Measurements from ENCODE around the gene IQGAP2.

DNA sequence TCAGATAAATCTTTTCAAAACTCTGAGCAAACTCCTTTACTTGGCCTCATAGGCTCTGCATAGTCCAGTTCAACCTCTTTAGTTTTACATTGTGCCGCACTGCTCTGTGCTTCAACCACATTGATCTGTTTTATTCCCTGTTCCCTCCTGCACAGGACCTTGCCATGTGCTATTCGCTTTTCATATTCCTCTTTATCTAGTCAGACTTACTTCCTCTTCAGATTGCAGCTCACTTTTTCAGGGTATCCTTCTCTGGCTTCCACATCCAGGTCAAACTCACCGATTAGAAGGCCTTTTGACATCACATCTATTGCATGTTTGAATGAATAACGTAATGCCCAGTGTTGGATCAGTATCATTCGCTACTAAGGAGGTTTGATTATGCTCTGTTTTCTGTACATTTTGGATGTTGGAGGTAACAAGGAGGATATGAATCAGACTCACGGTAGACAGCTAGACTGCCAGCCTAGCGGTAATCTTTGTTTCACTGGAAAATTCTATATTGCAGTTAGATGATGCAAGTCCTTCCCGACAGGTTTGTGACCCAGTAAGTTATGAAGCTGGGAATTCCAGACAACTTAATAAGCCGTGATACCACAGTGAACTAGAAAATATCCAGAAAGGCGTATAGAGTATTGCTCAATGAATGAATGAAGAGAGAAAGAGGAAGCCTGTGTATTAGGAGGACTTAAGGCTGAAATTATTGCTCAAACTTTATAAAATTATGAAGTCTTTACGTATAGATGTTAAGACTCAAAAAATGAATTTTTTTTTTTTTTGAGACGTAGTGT lies 65.7 kb downstream of the IQGAP2 start:
- no peak for TF ChIP-seq CREB5 (CRISPR knock-in tag; IDR thresholded peaks at IDR 0.05; ENCODE audit: low read depth)
- TF ChIP-seq, protein P1, sequence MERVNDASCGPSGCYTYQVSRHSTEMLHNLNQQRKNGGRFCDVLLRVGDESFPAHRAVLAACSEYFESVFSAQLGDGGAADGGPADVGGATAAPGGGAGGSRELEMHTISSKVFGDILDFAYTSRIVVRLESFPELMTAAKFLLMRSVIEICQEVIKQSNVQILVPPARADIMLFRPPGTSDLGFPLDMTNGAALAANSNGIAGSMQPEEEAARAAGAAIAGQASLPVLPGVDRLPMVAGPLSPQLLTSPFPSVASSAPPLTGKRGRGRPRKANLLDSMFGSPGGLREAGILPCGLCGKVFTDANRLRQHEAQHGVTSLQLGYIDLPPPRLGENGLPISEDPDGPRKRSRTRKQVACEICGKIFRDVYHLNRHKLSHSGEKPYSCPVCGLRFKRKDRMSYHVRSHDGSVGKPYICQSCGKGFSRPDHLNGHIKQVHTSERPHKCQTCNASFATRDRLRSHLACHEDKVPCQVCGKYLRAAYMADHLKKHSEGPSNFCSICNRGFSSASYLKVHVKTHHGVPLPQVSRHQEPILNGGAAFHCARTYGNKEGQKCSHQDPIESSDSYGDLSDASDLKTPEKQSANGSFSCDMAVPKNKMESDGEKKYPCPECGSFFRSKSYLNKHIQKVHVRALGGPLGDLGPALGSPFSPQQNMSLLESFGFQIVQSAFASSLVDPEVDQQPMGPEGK (CRISPR knock-in tag; IDR thresholded peaks at IDR 0.05; ENCODE audit: borderline replicate concordance): no peak
- no peak for TF ChIP-seq ARNTL (CRISPR knock-in tag; IDR thresholded peaks at IDR 0.05; ENCODE audit: borderline replicate concordance, low read depth)

Data from SK-N-SH treated with all-trans-retinoic acid at 6 μM for 48 hours (cell line).